DMS 273 treated with DMSO at 0.1 percent for 48 hours (cell line): ENCODE measurements around the gene RCC2.

Source experiments
- DNase-seq: peaks from one replicate; lab custom pipeline; 2025; lab: John Stamatoyannopoulos, UW

RCC2 gene

DNA sequence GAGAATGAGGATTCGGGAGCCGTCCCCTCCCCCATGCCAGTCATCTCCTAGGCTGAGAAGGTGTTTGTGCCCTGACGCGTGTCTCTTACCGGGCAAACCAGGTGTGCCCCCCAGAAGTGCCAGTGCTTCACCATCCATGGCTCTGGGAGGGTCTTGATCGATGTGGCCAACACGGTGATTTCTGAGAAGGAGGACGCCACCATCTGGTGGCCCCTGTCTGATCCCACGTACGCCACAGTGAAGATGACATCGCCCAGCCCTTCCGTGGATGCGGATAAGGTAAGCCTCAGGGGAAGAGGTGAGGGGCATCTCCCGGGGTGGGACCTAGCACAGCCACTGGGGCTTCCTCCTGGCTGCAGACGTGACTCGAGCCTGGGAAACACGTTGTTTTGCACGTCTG is 66.5 kb downstream of the RCC2 start:
- DNase-seq, result no peak

DNA sequence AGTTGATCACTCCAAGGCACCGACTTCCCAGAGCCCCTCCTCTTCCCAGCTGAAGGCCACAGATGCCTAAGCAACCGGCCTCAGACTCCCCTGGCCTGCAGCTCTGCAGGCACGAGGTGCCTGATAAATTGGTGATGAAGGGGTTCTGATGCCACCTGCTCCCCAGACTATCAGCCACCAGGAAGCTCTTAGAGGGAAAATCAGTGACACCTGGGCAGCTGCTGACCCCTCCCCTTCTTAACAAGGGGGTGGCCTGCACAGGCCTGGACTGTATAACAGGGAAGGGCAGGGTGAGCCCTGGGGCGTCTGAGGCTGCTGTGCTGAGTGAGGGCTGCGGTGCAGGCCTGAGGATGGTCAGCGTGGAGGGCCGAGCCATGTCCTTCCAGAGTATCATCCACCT is 67.6 kb downstream of the RCC2 start, which contains the start of gene PADI6:
TSS of gene PADI6 (plus strand) at position 301 of the 400 bp plus-strand sequence. CDS start at position 351, 50 bp downstream.
- DNase-seq, result no peak

DNA sequence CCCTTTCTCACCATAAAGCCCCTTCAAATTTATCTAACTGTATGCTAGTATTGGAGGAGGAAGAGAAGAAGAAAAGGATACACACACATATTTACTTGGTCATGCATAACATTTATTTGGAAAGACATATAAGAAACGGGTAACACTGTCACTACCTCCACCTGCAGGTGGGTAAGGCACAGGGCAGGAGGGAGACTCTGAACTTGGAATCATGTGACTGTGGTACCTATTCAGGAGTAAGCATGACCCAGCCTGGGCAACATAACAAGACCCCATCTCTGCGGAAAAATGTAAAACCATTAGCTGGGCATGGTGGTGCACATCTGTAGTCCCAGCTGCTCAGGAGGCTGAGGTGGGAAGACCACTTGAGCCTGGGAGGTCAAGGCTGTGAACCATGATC is 68.9 kb downstream of the RCC2 start:
- no peak for DNase-seq

DNA sequence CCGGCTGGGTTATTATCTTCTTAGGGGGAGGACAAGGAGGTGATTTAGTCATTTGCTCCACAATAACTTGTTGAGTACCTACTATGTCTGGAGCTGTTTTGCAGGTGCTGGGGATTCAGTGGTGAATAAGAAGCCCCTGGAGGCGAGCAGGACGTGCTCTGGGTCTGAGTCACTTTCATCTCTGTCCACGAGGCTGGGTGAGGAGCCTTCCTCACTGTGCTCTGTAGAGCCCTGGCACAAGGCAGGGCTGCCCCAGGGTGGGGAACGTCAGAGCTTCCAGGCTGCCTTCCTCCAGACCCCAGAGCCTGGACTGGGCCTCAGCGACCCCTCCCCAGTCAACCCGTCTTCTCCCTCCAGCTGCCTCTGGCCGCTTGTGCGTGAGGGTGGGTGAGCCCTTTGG is 70.0 kb downstream of the RCC2 start:
- DNase-seq, result no peak

DNA sequence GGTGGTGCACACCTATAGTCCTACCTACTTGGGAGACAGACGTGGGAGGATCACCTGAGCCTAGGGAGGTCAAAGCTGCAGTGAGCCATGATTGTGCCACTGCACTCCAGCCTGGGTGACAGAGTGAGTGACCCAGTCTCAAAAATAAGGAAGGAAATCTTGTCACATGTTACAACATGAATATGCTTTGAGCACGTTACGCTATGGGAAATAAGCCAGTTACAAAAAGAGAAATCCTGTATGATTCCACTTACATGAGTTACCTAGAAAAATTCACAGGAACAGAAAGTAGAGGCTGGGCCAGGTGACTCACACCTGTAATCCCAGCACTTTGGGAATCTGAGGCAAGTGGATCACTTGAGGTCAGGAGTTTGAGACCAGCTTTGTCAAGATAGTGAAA is 74.2 kb downstream of the RCC2 start:
- DNase-seq, result no peak

DNA sequence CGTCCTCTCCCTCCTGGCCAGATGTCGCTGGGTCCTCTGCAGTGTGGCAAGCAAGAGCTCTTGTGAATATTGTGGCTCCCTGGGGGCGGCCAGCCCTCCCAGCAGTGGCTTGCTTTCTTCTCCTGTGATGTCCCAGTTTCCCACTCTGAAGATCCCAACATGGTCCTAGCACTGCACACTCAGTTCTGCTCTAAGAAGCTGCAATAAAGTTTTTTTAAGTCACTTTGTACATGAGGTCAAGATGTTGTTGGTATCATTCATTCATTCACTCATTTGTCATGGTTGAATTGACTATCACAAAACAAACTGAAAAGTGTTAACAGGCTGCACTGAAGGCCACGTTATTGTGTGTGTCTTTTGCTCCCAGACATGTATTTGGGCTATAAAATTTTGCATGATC is 75.7 kb downstream of the RCC2 start:
- no peak for DNase-seq

DNA sequence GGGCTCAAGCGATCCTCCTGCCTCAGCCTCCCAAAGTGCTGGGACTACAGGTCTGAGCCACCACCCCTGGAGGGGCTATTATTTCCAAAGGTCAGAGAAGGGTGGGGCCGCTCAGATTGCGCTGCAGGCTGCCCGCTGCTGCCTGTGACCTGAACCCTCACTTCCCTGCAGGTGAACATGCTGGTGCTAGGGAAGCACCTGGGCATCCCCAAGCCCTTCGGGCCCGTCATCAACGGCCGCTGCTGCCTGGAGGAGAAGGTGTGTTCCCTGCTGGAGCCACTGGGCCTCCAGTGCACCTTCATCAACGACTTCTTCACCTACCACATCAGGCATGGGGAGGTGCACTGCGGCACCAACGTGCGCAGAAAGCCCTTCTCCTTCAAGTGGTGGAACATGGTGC is 76.1 kb downstream of the RCC2 start:
- DNase-seq, result no peak

DNA sequence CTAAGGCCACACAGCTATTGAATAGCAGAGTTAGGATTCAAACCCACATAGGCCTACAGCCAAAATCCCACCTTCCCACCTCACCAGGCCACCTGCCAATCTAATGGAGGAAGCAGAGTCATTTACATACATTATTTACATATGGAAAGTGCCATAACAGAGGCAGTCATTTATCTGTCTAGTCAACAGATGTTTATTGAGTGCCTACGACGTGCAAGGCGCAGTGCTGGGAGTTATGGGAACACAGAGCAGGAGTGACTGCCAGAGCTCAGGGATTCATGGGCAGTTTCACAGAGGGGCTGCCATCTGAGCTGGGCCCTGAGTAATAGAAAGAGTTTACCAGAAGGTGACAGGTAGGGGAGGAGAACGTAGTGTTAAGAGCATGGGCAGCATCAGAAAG is 77.8 kb downstream of the RCC2 start:
- DNase-seq, result no peak

DNA sequence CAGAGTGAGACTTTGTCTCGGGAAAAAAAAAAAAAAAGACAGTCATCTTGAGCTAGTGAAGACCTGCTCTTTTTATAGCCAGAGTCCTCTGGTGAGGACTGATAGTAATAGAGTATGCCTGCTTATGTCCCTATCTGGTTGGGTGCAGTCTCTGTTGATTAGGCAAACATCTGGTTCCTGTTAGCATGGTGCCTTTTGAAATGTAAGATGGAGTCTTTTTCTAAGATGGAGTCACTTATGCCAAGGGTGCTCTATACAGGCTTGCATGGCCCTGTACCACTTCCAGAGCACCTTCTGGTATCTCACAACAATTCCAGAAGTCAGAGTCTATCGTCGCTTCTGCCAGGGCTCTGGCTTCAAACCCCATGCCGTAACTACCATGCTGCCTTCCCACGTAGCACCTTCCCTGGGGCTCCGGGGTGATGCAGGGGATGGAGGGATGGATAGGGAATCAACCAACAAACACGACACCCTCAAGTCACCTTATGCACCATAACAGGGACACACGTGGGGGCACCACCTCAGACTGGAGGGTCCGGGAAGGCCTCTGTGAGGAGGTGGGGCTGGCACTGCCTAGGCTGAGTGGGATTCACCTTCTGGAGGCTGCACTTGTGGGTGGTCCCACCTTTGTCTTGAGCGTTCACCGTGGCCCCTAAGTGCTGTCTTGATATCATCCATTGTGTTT is 79.1 kb downstream of the RCC2 start:
- no peak for DNase-seq

DNA sequence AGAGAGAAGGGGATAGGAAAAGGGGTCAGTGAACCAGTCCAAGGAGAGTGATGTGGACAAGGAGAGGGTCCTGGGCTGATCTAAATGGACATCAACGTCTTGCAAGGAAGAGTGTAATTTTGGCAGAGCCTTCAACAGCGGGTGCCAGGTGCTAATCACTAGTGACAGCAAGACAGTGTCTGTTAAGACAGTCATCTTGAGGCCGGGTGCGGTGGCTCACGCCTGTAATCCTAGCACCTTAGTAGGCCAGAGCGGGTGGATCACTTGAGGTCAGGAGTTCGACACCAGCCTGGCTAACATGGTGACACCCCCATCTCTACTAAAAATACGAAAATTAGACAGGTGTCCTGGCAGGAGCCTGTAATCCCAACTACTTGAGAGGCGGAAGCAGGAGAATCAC is 79.7 kb downstream of the RCC2 start:
- DNase-seq, result no peak

DNA sequence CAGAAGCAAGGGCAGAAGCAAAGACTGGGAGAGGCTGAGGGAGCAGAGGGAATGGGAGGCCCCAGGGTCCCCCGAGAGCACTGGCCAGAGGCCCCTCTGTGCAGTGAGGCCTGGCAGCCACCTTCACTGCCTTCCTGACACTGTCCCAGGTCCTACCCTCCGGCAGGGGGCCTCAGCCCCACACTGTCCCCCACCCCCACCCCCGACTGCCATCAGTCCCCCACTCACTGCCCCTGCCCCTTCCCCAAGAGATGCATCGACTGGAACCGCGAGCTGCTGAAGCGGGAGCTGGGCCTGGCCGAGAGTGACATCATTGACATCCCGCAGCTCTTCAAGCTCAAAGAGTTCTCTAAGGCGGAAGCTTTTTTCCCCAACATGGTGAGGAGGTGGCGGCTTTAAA is 80.4 kb downstream of the RCC2 start:
- DNase-seq, result no peak

DNA sequence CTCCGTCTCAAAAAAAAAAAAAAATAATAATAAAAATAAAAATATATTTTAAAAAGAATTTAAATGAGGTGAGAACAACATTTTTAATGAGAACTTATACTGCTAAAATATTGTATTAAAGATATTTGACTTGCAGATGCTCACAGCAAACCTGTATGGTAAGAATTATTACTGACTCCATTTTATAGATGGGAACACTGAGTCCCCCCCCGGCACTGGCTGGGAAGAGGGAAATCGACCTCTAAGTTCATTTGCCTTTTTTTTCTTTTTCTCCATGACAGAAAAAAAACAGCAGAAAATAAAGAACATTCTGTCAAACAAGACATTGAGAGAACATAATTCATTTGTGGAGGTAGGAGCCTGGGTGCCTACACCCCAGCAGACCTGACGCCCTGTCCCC is 80.9 kb downstream of the RCC2 start:
- DNase-seq, result no peak
